ENCODE measurements around the gene CCR3. TPM values are rescaled to one million over a fixed set of nuclear protein-coding genes. Genes with fewer than 3 reads are reported as not detected.

Gene CCR3
- total RNA-seq, 1 experiment from 2014 or later, result 0.29 TPM

GRCh38 chr3:46297658-46298423, 55.6 kb downstream of the CCR3 start:
- no peak for DNase-seq (ENCODE audit: low spot score)

- no peak for DNase-seq (ENCODE audit: low spot score)
These were observed 56.8 kb downstream of the CCR3 start for GRCh38 chr3:46298871-46299607.

GRCh38 chr3:46299608-46300460, 57.6 kb downstream of the CCR3 start:
- DNase-seq (ENCODE audit: low spot score), result no peak

GRCh38 chr3:46300461-46300789, 58.2 kb downstream of the CCR3 start:
- no peak for DNase-seq (ENCODE audit: low spot score)

- DNase-seq (ENCODE audit: low spot score), result no peak
These were observed 59.0 kb downstream of the CCR3 start for GRCh38 chr3:46301122-46301835.

- no peak for DNase-seq (ENCODE audit: low spot score)
These were observed 61.0 kb downstream of the CCR3 start for GRCh38 chr3:46303240-46303639.

GRCh38 chr3:46304739-46305138, 62.5 kb downstream of the CCR3 start:
- no peak for DNase-seq (ENCODE audit: low spot score)

- peak; percentile 6 for DNase-seq (ENCODE audit: low spot score)
These were observed 70.7 kb downstream of the CCR3 start for GRCh38 chr3:46312991-46313390.

- no peak for DNase-seq (ENCODE audit: low spot score)
These were observed 72.3 kb downstream of the CCR3 start for GRCh38 chr3:46314517-46314916.

- DNase-seq (ENCODE audit: low spot score), result no peak
These were observed 73.9 kb downstream of the CCR3 start for GRCh38 chr3:46316206-46316605.

Other genes starting within 250 kb of the CCR3 start
- gene FYCO1, start 246.6 kb upstream of the CCR3 start, total RNA-seq (2014; rRNA removed; shearing (Covaris generic)), result 3.7 and 4.3 TPM in 2 replicates
- not detected in 2 replicates for gene XCR1, start 215.0 kb upstream of the CCR3 start, total RNA-seq (2014; rRNA removed; shearing (Covaris generic))
- gene CCR1, start 34.1 kb upstream of the CCR3 start, total RNA-seq (2014; rRNA removed; shearing (Covaris generic)), result 0.08 and 0.35 TPM in 2 replicates
- gene CCR2, start 111.7 kb downstream of the CCR3 start, total RNA-seq (2014; rRNA removed; shearing (Covaris generic)), result not detected in 2 replicates
- not detected in 2 replicates for gene CCR5, start 128.5 kb downstream of the CCR3 start, total RNA-seq (2014; rRNA removed; shearing (Covaris generic))
- 0.46 and 6.6 TPM in 2 replicates for gene CCRL2, start 164.8 kb downstream of the CCR3 start, total RNA-seq (2014; rRNA removed; shearing (Covaris generic))
- not detected in 2 replicates for gene LTF, start 222.4 kb downstream of the CCR3 start, total RNA-seq (2014; rRNA removed; shearing (Covaris generic))

All from H4 (cell line).